GM12865 (cell line): Measurements from ENCODE around the gene CFAP20.

Experiments used
- DNase-seq: peaks from one replicate; pipeline ENCODE4 v3.0.0; 2010; ENCODE audit warnings: low read depth
- H3K4me3 ChIP-seq: 2 replicates; pipeline ENCODE4 v1.5.1; 2011; ENCODE audit warnings: mild to moderate bottlenecking, low read depth, low read length, control low read depth
- TF ChIP-seq, protein P1 (sequence below): IDR thresholded peaks from 2 replicates; pipeline ENCODE4 v1.5.1; 2011; ENCODE audit warnings: low read length, control low read depth, low read depth, inconsistent platforms; ENCODE audit not compliant: insufficient read depth; ENCODE audit errors: missing control alignments

The CFAP20 gene

DNA sequence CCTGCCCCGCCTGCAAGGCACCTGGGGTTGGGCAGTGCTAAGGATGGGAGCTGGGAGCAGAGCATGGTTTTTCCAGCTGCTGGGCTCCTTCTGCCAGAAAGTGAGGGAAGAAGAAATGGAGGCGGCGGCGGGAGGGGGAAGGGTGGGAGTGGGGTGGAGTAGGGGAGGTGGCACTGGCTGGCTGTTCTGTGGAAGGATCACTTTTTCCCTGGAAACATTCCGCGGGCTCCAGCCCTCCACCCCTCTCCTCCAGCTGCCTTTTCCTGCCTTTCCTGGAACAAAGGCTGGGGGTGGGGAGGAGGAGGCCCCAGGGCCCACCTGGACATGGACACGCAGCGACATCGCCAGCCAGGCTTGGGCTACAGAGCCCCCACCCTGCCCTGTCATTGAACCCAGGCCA is 41.1 kb downstream of the CFAP20 start:
- no peak for DNase-seq
- TF ChIP-seq, protein P1, sequence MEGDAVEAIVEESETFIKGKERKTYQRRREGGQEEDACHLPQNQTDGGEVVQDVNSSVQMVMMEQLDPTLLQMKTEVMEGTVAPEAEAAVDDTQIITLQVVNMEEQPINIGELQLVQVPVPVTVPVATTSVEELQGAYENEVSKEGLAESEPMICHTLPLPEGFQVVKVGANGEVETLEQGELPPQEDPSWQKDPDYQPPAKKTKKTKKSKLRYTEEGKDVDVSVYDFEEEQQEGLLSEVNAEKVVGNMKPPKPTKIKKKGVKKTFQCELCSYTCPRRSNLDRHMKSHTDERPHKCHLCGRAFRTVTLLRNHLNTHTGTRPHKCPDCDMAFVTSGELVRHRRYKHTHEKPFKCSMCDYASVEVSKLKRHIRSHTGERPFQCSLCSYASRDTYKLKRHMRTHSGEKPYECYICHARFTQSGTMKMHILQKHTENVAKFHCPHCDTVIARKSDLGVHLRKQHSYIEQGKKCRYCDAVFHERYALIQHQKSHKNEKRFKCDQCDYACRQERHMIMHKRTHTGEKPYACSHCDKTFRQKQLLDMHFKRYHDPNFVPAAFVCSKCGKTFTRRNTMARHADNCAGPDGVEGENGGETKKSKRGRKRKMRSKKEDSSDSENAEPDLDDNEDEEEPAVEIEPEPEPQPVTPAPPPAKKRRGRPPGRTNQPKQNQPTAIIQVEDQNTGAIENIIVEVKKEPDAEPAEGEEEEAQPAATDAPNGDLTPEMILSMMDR = no peak
- H3K4me3 ChIP-seq = no peak overlapping the region

DNA sequence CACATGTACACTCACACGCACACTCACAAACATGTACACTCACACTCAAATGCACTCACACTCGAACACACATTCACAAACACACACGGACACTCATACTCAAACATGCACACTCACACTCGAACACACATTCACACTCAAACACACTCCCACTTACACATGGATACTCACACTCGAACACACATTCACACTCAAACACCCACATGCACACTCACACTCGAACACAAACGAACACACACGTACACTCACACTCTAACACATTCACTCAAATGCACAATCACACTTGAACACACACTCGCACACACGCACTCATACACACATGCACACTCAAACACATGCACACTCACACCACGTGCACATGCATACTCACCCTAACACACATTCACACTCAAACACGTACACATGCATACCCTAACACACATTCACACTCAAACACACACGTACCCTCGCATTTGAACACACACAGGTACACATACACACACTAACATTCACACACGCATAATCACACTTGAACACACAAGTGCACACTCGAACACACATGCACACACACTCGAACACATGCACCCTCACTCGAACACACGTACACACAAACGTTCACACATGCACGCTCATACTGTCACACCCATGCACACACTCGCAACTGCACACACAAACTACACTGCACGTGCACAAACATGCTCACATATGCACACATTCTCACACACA is 41.8 kb downstream of the CFAP20 start:
- no peak for DNase-seq
- H3K4me3 ChIP-seq = no peak overlapping the region
- TF ChIP-seq, protein P1 = no peak

GRCh38 chr16:58086381-58087208 is 42.6 kb downstream of the CFAP20 start:
- DNase-seq = no peak
- H3K4me3 ChIP-seq = no peak overlapping the region
- TF ChIP-seq, protein P1 = no peak

DNA sequence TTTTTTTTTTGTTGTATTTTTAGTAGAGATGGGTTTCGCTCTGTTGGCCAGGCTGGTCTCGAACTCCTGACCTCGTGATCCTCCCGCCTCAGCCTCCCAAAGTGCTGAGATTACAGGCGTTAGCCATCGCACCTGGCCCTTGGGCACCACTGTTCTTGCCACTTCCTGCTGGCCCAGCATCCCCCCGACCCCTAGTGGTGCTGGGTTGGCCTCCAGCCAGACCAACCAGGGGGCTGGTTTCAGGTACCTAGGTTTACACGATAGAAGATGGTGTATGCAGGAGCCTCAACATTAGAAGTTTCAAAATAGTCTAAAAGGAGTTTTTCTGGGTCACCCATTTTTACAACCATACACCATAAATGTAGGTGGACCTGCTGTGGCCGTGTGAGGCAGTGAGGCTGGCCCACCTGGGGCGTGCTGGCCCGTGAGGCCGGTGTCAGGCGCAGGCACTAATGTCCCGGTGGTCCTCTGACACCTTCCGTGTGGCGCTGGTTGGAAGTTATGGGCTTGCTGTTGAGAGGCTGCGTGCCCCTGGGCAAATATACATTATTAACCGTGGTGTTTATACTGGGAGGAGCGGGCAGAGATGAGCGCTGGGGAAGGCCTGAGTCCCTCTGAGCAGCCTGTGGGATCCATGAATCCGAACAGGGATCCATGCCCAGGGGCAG is 43.5 kb downstream of the CFAP20 start:
- TF ChIP-seq, protein P1 = no peak
- no peak for DNase-seq
- H3K4me3 ChIP-seq = no peak overlapping the region

- DNase-seq = no peak
- no peak overlapping the region for H3K4me3 ChIP-seq
- TF ChIP-seq, protein P1 = no peak
These were observed 44.0 kb downstream of the CFAP20 start for GRCh38 chr16:58085171-58085570.

DNA sequence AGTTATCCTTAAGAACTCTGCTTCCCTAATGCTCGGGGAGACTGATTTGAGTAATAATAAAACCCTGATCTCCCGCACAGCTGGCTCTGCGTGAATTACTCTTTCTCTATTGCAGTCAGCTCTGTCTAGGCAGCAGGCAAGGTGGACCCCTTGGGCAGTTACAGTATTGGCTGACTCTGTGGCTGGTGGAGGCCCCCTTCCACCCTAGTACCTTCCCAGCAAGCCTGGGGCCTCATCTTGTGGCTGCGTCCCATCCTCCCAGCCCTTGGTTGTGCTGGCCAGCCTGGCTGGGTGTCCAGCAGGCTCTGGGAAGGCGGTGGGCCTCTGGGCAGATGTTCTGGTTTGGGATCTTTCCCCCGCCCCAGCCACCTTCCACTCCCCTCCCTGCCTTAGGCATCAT is 44.5 kb downstream of the CFAP20 start:
- DNase-seq = no peak
- TF ChIP-seq, protein P1 = no peak
- H3K4me3 ChIP-seq = no peak overlapping the region
